HG03457 (cell line): ENCODE results near the gene SHISAL1.

Experiments used
- ATAC-seq: cut with Tn5 transposase; IDR thresholded peaks from one replicate; pipeline ENCODE4 v1.9.1; 2021; ENCODE audit warnings: moderate number of reproducible peaks; ENCODE audit not compliant: unreplicated experiment

Gene SHISAL1

GRCh38 chr22:44281768-44282637 lies 30.7 kb downstream of the SHISAL1 start:
- no peak for ATAC-seq

GRCh38 chr22:44280665-44281188 lies 32.0 kb downstream of the SHISAL1 start:
- no peak for ATAC-seq

GRCh38 chr22:44279069-44279360 lies 33.7 kb downstream of the SHISAL1 start:
- no peak for ATAC-seq

GRCh38 chr22:44278243-44279068 lies 34.3 kb downstream of the SHISAL1 start:
- no peak for ATAC-seq

- ATAC-seq: no peak
These were observed 35.2 kb downstream of the SHISAL1 start for GRCh38 chr22:44277386-44278135.

- ATAC-seq: no peak
These were observed 35.9 kb downstream of the SHISAL1 start for GRCh38 chr22:44276706-44277356.

- ATAC-seq: no peak
These were observed 36.7 kb downstream of the SHISAL1 start for GRCh38 chr22:44276041-44276440.

- ATAC-seq: no peak
These were observed 37.1 kb downstream of the SHISAL1 start for GRCh38 chr22:44275631-44275995.

- no peak for ATAC-seq
These were observed 37.7 kb downstream of the SHISAL1 start for GRCh38 chr22:44274918-44275630.

GRCh38 chr22:44273175-44273574 lies 39.6 kb downstream of the SHISAL1 start:
- ATAC-seq: no peak

- no peak for ATAC-seq
These were observed 40.4 kb downstream of the SHISAL1 start for GRCh38 chr22:44272401-44272771.

GRCh38 chr22:44271732-44272400 lies 40.9 kb downstream of the SHISAL1 start:
- no peak for ATAC-seq

GRCh38 chr22:44271010-44271500 lies 41.7 kb downstream of the SHISAL1 start:
- ATAC-seq: no peak

- ATAC-seq: no peak
These were observed 42.2 kb downstream of the SHISAL1 start for GRCh38 chr22:44270556-44270880.

- no peak for ATAC-seq
These were observed 42.8 kb downstream of the SHISAL1 start for GRCh38 chr22:44269757-44270555.

GRCh38 chr22:44269117-44269498 lies 43.6 kb downstream of the SHISAL1 start:
- ATAC-seq: no peak

- no peak for ATAC-seq
These were observed 44.2 kb downstream of the SHISAL1 start for GRCh38 chr22:44268431-44269116.

GRCh38 chr22:44267856-44268255 lies 44.9 kb downstream of the SHISAL1 start:
- no peak for ATAC-seq
